GM13976 (cell line): ENCODE results near the gene SPC25.

ENCODE experiments used
- DNase-seq: peaks from one replicate; pipeline ENCODE4 v3.0.0; 2012; ENCODE audit warnings: low spot score
- CTCF ChIP-seq: IDR thresholded peaks from 2 replicates; pipeline ENCODE4 v1.5.1; 2012; ENCODE audit warnings: borderline replicate concordance, mild to moderate bottlenecking; ENCODE audit not compliant: insufficient read depth; ENCODE audit errors: extremely low read depth, missing control alignments, control extremely low read depth
- in situ Hi-C: fragments of 300-500 bp; cut with MboI; formaldehyde crosslinking; loops from one replicate; pipeline ENCODE4 v1.12.0; 2022; ENCODE audit warnings: low sequenced_read_pairs, mixed read lengths, inconsistent platforms; ENCODE audit not compliant: unreplicated experiment

Gene SPC25

DNA sequence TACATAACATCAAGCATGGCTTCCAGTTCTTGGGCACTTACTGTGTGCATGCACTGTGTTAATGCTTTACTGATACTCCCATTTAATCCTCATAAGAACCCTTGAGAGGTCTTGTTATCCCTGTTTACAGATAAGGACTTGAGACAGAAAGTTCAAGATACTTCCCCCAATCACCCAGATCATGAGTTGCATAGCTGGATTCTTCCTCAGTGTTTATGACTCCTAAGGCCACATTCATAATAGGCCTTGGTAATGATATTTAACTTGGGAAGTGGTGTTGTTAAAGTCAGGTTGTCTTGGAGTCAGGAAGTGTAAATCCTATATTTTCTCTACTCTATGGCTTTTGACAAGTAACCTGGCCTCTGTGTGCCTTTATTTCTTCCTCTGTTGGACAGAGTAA, 65.1 kb downstream of the SPC25 start:
- TF ChIP-seq CTCF = no peak
- DNase-seq = no peak
- in situ Hi-C loops = no loop called here

- in situ Hi-C loops = no loop called here
- no peak for TF ChIP-seq CTCF
- no peak for DNase-seq
These were observed 68.2 kb downstream of the SPC25 start for GRCh38 chr2:168821992-168822391.

GRCh38 chr2:168821577-168821976, 68.7 kb downstream of the SPC25 start:
- DNase-seq = no peak
- in situ Hi-C loops = no loop called here

More at GRCh38 chr2:168821577-168821976, 68.7 kb downstream of the SPC25 start:
- TF ChIP-seq CTCF = no peak
